Measurements from ENCODE around the gene SMURF1. TPM values are rescaled to one million over a fixed set of nuclear protein-coding genes. Genes with fewer than 3 reads are reported as not detected.

SMURF1 gene
- total RNA-seq, 3 donors from 2014 or later, result 15.1 to 18.1 (median 17.1) TPM

GRCh38 chr7:98994046-98994944, 149.6 kb downstream of the SMURF1 start:
- ATAC-seq (no peak), DNase-seq (no peak)
- no peak overlapping the region for H3K4me3 Mint-ChIP-seq
- peaks cover 43% of the 10 kb centered on the region for H3K36me3 Mint-ChIP-seq (ENCODE audit: insufficient read depth)
- H3K9me3 Mint-ChIP-seq, result no peaks in the 10 kb centered on the region
- H3K27me3 Mint-ChIP-seq (ENCODE audit: low read depth), result no peaks in the 10 kb centered on the region
- H3K4me1 Mint-ChIP-seq (ENCODE audit: low read depth), result peaks cover 2% of the 10 kb centered on the region

DNA sequence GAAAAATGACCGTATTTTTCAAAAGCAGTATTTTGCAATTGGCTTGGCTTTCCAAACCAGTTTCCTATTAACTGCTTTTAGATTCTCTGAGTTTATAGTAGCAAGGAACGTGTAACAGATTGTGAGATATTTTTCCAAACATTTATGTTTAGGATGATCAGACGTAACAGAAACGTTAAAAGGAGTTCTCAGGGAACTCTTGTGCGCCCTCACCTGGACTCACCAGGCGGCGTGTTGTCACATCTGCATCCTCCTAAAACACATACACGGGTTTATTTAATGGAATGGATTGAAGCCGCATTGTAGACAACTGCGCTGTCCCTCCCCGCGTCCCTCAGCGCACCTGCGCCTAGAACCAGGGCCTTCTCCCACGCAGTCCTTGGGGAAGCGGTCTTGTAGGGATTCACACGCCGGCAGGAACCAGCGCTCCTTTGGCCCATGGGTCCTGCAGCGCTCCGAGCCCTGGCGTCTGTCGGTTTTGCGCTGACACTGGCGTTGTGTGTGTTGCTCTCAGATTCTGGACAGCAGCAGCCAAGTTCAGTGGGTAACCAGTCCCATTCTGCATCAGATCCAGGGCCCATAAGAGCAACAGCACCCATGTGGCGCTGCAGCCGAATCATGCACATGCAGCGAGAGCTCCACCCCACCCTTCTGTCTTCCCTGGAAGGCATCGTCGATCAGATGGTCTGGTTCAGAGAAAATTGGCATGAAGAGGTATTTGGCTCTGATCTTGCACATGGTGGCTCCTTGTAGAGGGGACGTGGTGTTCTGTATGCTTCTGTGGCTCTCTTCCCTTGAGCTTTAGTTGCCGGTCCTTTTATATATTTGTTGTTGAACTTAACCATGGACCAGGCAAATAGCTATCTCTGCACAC, 150.6 kb downstream of the SMURF1 start:
- ATAC-seq, result no peak
- H3K9me3 Mint-ChIP-seq, result no peaks in the 10 kb centered on the region
- peaks cover 45% of the 10 kb centered on the region for H3K36me3 Mint-ChIP-seq (ENCODE audit: insufficient read depth)
- peaks cover 10% of the 10 kb centered on the region for H3K4me1 Mint-ChIP-seq (ENCODE audit: low read depth)
- no peak overlapping the region for H3K4me3 Mint-ChIP-seq
- H3K27me3 Mint-ChIP-seq (ENCODE audit: low read depth), result no peaks in the 10 kb centered on the region
- no peak for DNase-seq

DNA sequence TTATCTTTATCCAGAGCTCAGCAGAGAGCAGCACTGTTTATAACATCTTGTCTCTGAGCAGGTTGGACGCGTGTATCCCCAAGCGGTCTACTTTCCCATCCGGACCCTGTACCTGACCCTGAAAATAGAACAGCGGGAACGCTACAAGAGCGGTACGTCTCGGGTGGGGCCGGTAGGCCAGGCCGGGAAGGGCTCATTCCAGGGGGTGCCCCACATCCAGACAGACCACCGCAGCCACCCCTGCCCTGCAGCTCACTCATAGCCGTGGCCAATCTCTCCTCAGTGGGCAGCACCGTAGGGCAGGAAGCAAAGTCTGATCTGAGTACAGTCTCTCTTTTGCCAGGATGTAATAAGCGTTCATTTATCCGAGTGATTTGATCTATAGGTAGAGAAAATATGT, 151.8 kb downstream of the SMURF1 start:
- ATAC-seq (no peak), DNase-seq (no peak)
- Mint-ChIP-seq H3K4me3 (no peak overlapping the region), H3K36me3 (ENCODE audit: insufficient read depth) (peaks cover 53% of the 10 kb centered on the region), H3K9me3 (no peaks in the 10 kb centered on the region), H3K4me1 (ENCODE audit: low read depth) (peaks cover 12% of the 10 kb centered on the region), H3K27me3 (ENCODE audit: low read depth) (no peaks in the 10 kb centered on the region)

GRCh38 chr7:98991141-98991540, 152.8 kb downstream of the SMURF1 start:
- Mint-ChIP-seq H3K4me1 (ENCODE audit: low read depth) (peaks cover 12% of the 10 kb centered on the region), H3K9me3 (peaks cover 5% of the 10 kb centered on the region), H3K36me3 (ENCODE audit: insufficient read depth) (peaks cover 58% of the 10 kb centered on the region), H3K4me3 (no peak overlapping the region), H3K27me3 (ENCODE audit: low read depth) (no peaks in the 10 kb centered on the region)
- ATAC-seq, result no peak
- DNase-seq, result no peak

GRCh38 chr7:98990356-98990755, 153.6 kb downstream of the SMURF1 start:
- Mint-ChIP-seq H3K27me3 (ENCODE audit: low read depth) (no peaks in the 10 kb centered on the region), H3K4me1 (ENCODE audit: low read depth) (peaks cover 10% of the 10 kb centered on the region), H3K4me3 (no peak overlapping the region), H3K36me3 (ENCODE audit: insufficient read depth) (peaks cover 60% of the 10 kb centered on the region), H3K9me3 (peaks cover 11% of the 10 kb centered on the region)
- ATAC-seq (no peak), DNase-seq (no peak)

DNA sequence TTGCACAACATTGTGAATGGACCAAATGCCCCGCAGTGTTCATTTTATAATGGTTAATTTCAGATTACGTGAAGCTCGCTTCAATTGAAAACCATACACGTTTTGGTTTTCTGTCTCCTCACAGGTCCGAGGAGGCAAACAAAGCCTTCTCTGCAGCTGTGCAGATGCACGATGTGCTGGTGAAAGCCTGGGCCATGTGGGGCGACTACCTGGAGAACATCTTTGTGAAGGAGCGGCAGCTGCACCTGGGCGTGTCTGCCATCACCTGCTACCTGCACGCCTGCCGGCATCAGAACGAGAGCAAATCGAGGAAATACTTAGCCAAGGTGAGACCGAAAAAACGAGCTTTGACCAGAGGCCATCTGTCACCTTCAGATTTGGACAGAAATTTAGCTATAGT, 155.3 kb downstream of the SMURF1 start:
- Mint-ChIP-seq H3K36me3 (ENCODE audit: insufficient read depth) (peaks cover 73% of the 10 kb centered on the region), H3K27me3 (ENCODE audit: low read depth) (no peaks in the 10 kb centered on the region), H3K9me3 (peaks cover 11% of the 10 kb centered on the region), H3K4me1 (ENCODE audit: low read depth) (peaks cover 10% of the 10 kb centered on the region), H3K4me3 (no peak overlapping the region)
- DNase-seq (no peak), ATAC-seq (no peak)

DNA sequence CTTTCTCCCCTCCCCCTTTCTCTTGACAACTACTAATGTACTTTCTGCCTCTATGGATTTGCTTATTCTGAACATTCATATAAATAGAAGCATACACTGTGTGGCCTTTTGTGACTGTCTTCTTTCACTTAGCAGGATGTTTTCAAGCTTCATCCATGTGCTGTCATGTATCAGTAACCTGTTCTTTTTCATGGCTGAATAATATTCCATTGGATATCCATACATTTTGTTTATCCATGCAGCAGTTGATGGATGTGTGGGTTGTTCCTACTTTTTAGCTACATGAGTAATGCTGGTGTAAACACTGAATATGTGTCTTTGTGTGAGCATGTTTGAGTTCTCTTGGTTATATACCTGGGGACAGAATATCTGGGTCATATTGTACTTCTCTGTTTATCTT, 158.0 kb downstream of the SMURF1 start:
- ATAC-seq (no peak), DNase-seq (no peak)
- H3K27me3 Mint-ChIP-seq (ENCODE audit: low read depth), result no peaks in the 10 kb centered on the region
- H3K4me1 Mint-ChIP-seq (ENCODE audit: low read depth), result peaks cover 10% of the 10 kb centered on the region
- H3K4me3 Mint-ChIP-seq, result no peak overlapping the region
- H3K36me3 Mint-ChIP-seq (ENCODE audit: insufficient read depth), result peaks cover 77% of the 10 kb centered on the region
- peaks cover 11% of the 10 kb centered on the region for H3K9me3 Mint-ChIP-seq

GRCh38 chr7:98985406-98985805, 158.5 kb downstream of the SMURF1 start:
- Mint-ChIP-seq H3K27me3 (ENCODE audit: low read depth) (no peaks in the 10 kb centered on the region), H3K36me3 (ENCODE audit: insufficient read depth) (peaks cover 77% of the 10 kb centered on the region), H3K4me3 (no peak overlapping the region), H3K4me1 (ENCODE audit: low read depth) (peaks cover 10% of the 10 kb centered on the region), H3K9me3 (peaks cover 11% of the 10 kb centered on the region)
- no peak for ATAC-seq
- DNase-seq, result no peak

GRCh38 chr7:98984126-98984525, 159.8 kb downstream of the SMURF1 start:
- ATAC-seq, result no peak
- Mint-ChIP-seq H3K4me1 (ENCODE audit: low read depth) (peaks cover 8% of the 10 kb centered on the region), H3K9me3 (peaks cover 11% of the 10 kb centered on the region), H3K27me3 (ENCODE audit: low read depth) (no peaks in the 10 kb centered on the region), H3K4me3 (no peak overlapping the region), H3K36me3 (ENCODE audit: insufficient read depth) (peaks cover 76% of the 10 kb centered on the region)
- DNase-seq, result no peak

- no peak for ATAC-seq
- H3K27me3 Mint-ChIP-seq (ENCODE audit: low read depth), result no peaks in the 10 kb centered on the region
- DNase-seq, result no peak
- H3K4me1 Mint-ChIP-seq (ENCODE audit: low read depth), result no peaks in the 10 kb centered on the region
- peaks cover 11% of the 10 kb centered on the region for H3K9me3 Mint-ChIP-seq
- no peak overlapping the region for H3K4me3 Mint-ChIP-seq
- H3K36me3 Mint-ChIP-seq (ENCODE audit: insufficient read depth), result peaks cover 77% of the 10 kb centered on the region
Observed at GRCh38 chr7:98982686-98983085, 161.2 kb downstream of the SMURF1 start.

DNA sequence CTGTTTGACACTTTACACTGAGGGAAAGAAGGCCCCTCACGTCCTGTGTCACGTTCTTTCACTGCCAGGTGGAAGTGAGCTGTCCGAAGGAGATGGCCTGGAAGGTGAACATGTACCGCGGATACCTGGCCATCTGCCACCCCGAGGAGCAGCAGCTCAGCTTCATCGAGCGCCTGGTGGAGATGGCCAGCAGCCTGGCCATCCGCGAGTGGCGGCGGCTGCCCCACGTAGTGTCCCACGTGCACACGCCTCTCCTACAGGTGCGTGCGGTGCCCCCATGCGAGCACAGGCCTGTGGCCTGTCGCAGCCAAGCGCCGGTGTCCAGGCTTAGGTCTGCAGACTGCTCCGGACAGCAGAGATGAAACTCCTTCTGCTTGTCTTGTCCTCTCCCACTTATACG, 162.2 kb downstream of the SMURF1 start:
- Mint-ChIP-seq H3K9me3 (peaks cover 11% of the 10 kb centered on the region), H3K4me3 (no peak overlapping the region), H3K36me3 (ENCODE audit: insufficient read depth) (peaks cover 75% of the 10 kb centered on the region), H3K27me3 (ENCODE audit: low read depth) (no peaks in the 10 kb centered on the region), H3K4me1 (ENCODE audit: low read depth) (no peaks in the 10 kb centered on the region)
- ATAC-seq, result no peak
- no peak for DNase-seq

DNA sequence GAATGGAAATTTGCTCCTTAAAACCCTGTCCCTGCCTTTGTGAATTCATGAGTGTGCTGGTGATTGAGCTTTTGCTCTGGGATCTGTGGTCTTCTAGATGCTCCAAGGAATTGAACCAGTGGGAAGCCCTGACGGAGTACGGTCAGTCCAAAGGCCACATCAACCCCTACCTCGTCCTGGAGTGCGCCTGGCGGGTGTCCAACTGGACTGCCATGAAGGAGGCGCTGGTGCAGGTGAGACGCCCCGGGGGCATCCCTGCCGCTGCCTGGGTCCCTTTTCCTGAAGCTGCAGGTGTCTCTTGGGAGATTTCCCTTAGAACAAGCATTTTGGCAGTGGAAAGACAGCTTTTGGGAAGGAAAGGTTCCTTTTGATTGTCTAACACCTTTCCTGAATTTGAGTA, 165.2 kb downstream of the SMURF1 start:
- DNase-seq (no peak), ATAC-seq (no peak)

More for the DNA sequence above, 165.2 kb downstream of the SMURF1 start:
- Mint-ChIP-seq H3K36me3 (ENCODE audit: insufficient read depth) (peaks cover 71% of the 10 kb centered on the region), H3K4me3 (no peak overlapping the region), H3K9me3 (no peaks in the 10 kb centered on the region), H3K27me3 (ENCODE audit: low read depth) (no peaks in the 10 kb centered on the region), H3K4me1 (ENCODE audit: low read depth) (no peaks in the 10 kb centered on the region)
